Amniotic epithelial cell (primary cell): ENCODE results near the gene SKI.

Experiments
- DNase-seq: peaks from one replicate; pipeline ENCODE4 v3.0.0-alpha.2; 2010; ENCODE audit warnings: low read depth

The SKI gene

GRCh38 chr1:2352341-2352896 lies 124.3 kb downstream of the SKI start:
- no peak for DNase-seq

- no peak for DNase-seq
Observed at GRCh38 chr1:2352897-2353550, 124.9 kb downstream of the SKI start.

GRCh38 chr1:2353551-2354438 lies 125.7 kb downstream of the SKI start:
- DNase-seq, result no peak

GRCh38 chr1:2354511-2355372 lies 126.6 kb downstream of the SKI start:
- no peak for DNase-seq

GRCh38 chr1:2355373-2356261 lies 127.5 kb downstream of the SKI start:
- no peak for DNase-seq

- no peak for DNase-seq
Observed at GRCh38 chr1:2356401-2356800, 128.3 kb downstream of the SKI start.

GRCh38 chr1:2356911-2357845 lies 129.1 kb downstream of the SKI start:
- DNase-seq, result no peak

- no peak for DNase-seq
Observed at GRCh38 chr1:2358072-2358471, 130.0 kb downstream of the SKI start.

- DNase-seq, result no peak
Observed at GRCh38 chr1:2358651-2359640, 130.8 kb downstream of the SKI start.
